SK-N-SH treated with all-trans-retinoic acid at 6 μM for 48 hours (cell line): ENCODE measurements around the gene SLC45A3.
A peak's percentile ranks its signal among the peaks of the same experiment; 100 is the strongest.

Experiments
- ATAC-seq: fragments of 200-7000 bp; cut with Tn5 transposase; 3 replicates; pipeline ENCODE4 v1.9.1; 2020; ENCODE audit warnings: mild to moderate bottlenecking, moderate library complexity
- BACH2 ChIP-seq: fragments of 250-450 bp; sonication (Bioruptor Pico); IDR thresholded peaks from 2 replicates; pipeline ENCODE4 v1.9.0; 2021; ENCODE audit warnings: mild to moderate bottlenecking, borderline replicate concordance
- CREB5 ChIP-seq: fragments of 250-450 bp; sonication (Bioruptor Pico); IDR thresholded peaks from 2 replicates; pipeline ENCODE4 v1.5.1; 2020; ENCODE audit warnings: low read depth, mild to moderate bottlenecking, moderate library complexity
- CSRNP3 ChIP-seq: fragments of 250-450 bp; sonication (Bioruptor Pico); IDR thresholded peaks from 2 replicates; pipeline ENCODE4 v1.5.1; 2021; ENCODE audit warnings: mild to moderate bottlenecking, moderate library complexity
- ESRRG ChIP-seq: fragments of 250-450 bp; sonication (Bioruptor Pico); IDR thresholded peaks from 2 replicates; pipeline ENCODE4 v1.6.1; 2021; ENCODE audit warnings: mild to moderate bottlenecking
- ISL1 ChIP-seq: fragments of 250-450 bp; sonication (Bioruptor Pico); IDR thresholded peaks from 2 replicates; pipeline ENCODE4 v2.1.2; 2022; ENCODE audit warnings: mild to moderate bottlenecking, moderate library complexity
- OSR1 ChIP-seq: fragments of 250-450 bp; sonication (Bioruptor Pico); IDR thresholded peaks from 2 replicates; pipeline ENCODE4 v1.8.0; 2022; ENCODE audit warnings: moderate library complexity, mild to moderate bottlenecking, inconsistent platforms
- PATZ1 ChIP-seq: fragments of 250-450 bp; sonication (Bioruptor Pico); IDR thresholded peaks from 2 replicates; pipeline ENCODE4 v1.8.0; 2020; ENCODE audit warnings: mild to moderate bottlenecking, moderate library complexity, borderline replicate concordance
- POU6F1 ChIP-seq: fragments of 250-450 bp; sonication (Bioruptor Pico); IDR thresholded peaks from 2 replicates; pipeline ENCODE4 v1.8.0; 2021; ENCODE audit warnings: low read depth, mild to moderate bottlenecking, moderate library complexity, borderline replicate concordance
- PPARA ChIP-seq: fragments of 250-450 bp; sonication (Bioruptor Pico); IDR thresholded peaks from 2 replicates; pipeline ENCODE4 v1.5.0; 2020; ENCODE audit warnings: mild to moderate bottlenecking, borderline replicate concordance
- RARB ChIP-seq: fragments of 250-450 bp; sonication (Bioruptor Pico); IDR thresholded peaks from 2 replicates; pipeline ENCODE4 v1.8.0; 2021; ENCODE audit warnings: mild to moderate bottlenecking, moderate library complexity
- SNAI2 ChIP-seq: fragments of 250-450 bp; sonication (Bioruptor Pico); IDR thresholded peaks from 2 replicates; pipeline ENCODE4 v1.5.0; 2020; ENCODE audit warnings: mild to moderate bottlenecking, moderate library complexity
- TOX ChIP-seq: fragments of 250-450 bp; sonication (Bioruptor Pico); IDR thresholded peaks from 2 replicates; pipeline ENCODE4 v1.8.0; 2021; ENCODE audit warnings: mild to moderate bottlenecking, moderate library complexity, borderline replicate concordance
- TSHZ2 ChIP-seq: fragments of 250-450 bp; sonication (Bioruptor Pico); IDR thresholded peaks from 2 replicates; pipeline ENCODE4 v1.5.0; 2020; ENCODE audit warnings: mild to moderate bottlenecking, moderate library complexity
- ZC3H10 ChIP-seq: fragments of 250-450 bp; sonication (Bioruptor Pico); IDR thresholded peaks from 2 replicates; pipeline ENCODE4 v1.5.1; 2021; ENCODE audit warnings: mild to moderate bottlenecking, moderate library complexity
- ZFP3 ChIP-seq: fragments of 250-450 bp; sonication (Bioruptor Pico); IDR thresholded peaks from 2 replicates; pipeline ENCODE4 v1.5.0; 2020; ENCODE audit warnings: mild to moderate bottlenecking, moderate library complexity
- ZNF70 ChIP-seq: fragments of 450-650 bp; formaldehyde crosslinking; IDR thresholded peaks from 2 replicates; pipeline ENCODE4 v1.5.0; 2020; ENCODE audit warnings: mild to moderate bottlenecking, moderate library complexity

SLC45A3 gene

GRCh38 chr1:205710201-205711062 is 30.1 kb upstream of the SLC45A3 start:
- no peak for TF ChIP-seq ZFP3
- TF ChIP-seq TSHZ2 (CRISPR knock-in tag): no peak
- no peak for TF ChIP-seq SNAI2 (CRISPR knock-in tag)
- 0 out of 2 replicates have a peak, but pooled peaks have one; percentile 7 for TF ChIP-seq TOX (CRISPR knock-in tag)
- TF ChIP-seq ISL1: no peak
- no peak for TF ChIP-seq OSR1
- no peak for TF ChIP-seq RARB
- TF ChIP-seq, all 23 proteins: peak for 1
- ATAC-seq: no peak

GRCh38 chr1:205709640-205710039 is 29.3 kb upstream of the SLC45A3 start:
- TF ChIP-seq ZNF70 (no peak), BACH2 (CRISPR knock-in tag) (no peak), ZFP3 (no peak), TSHZ2 (CRISPR knock-in tag) (no peak), POU6F1 (no peak), PPARA (no peak), ZC3H10 (no peak), CREB5 (CRISPR knock-in tag) (no peak)
- no peak for ATAC-seq

- ATAC-seq: peak; percentile 34; the same call in 2 of the 3 replicates
- TF ChIP-seq ZNF70: no peak
- no peak for TF ChIP-seq OSR1
- no peak for TF ChIP-seq CSRNP3 (CRISPR knock-in tag)
- no peak for TF ChIP-seq CREB5 (CRISPR knock-in tag)
- no peak for TF ChIP-seq SNAI2 (CRISPR knock-in tag)
- no peak for TF ChIP-seq PATZ1 (CRISPR knock-in tag)
- TF ChIP-seq ESRRG (CRISPR knock-in tag): no peak
- no peak for TF ChIP-seq TOX (CRISPR knock-in tag)
- no peak for TF ChIP-seq TSHZ2 (CRISPR knock-in tag)
- no peak for TF ChIP-seq POU6F1
- TF ChIP-seq BACH2 (CRISPR knock-in tag): no peak
- TF ChIP-seq RARB: no peak
- no peak for TF ChIP-seq PPARA
These were observed 28.7 kb upstream of the SLC45A3 start for GRCh38 chr1:205709059-205709398.
